GM18909 (cell line): Measurements from ENCODE around the gene SCN3B.
A peak's percentile ranks its signal among the peaks of the same experiment; 100 is the strongest.

Source experiments
- ATAC-seq: cut with Tn5 transposase; IDR thresholded peaks from one replicate; pipeline ENCODE4 v1.9.1; 2021; ENCODE audit warnings: mild to moderate bottlenecking; ENCODE audit not compliant: unreplicated experiment, poor library complexity

Gene SCN3B

DNA sequence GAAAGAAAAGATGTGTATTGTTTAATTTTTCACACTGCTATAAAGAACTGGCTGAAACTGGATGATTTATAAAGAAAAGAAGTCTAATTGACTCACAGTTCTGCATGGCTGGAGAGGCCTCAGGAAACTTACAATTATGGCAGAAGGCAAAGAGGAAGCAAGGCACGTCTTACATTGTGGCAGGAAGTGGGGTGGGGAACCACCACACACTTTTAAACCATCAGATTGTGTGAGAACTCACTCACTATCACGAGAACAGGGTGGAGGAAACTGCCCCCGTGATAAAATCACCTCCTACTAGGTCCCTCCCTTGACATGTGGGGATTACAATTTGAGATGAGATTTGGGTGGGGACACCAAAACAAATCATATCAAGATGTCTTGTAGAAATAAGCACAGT lies 5.5 kb upstream of the SCN3B start:
- peak; percentile 83 for ATAC-seq

DNA sequence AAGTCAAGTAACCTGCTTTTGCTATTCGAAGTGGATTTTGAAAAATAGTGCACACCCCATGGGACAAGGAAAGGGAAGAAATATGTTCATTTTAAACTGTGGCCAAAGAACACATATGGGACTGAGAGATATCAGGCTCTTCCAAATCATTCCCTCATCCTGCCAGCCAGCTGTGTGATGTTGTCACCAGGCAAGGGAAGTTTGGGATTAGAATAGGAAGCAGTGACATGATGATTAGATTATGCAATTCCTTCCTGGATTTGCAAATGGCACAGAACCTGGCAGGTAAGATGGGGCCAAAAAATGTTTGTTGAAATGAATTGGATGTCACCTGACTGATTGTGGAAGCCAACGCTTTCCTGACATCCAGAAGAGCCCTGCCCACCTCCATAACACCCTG lies 4.9 kb upstream of the SCN3B start:
- ATAC-seq, result no peak

DNA sequence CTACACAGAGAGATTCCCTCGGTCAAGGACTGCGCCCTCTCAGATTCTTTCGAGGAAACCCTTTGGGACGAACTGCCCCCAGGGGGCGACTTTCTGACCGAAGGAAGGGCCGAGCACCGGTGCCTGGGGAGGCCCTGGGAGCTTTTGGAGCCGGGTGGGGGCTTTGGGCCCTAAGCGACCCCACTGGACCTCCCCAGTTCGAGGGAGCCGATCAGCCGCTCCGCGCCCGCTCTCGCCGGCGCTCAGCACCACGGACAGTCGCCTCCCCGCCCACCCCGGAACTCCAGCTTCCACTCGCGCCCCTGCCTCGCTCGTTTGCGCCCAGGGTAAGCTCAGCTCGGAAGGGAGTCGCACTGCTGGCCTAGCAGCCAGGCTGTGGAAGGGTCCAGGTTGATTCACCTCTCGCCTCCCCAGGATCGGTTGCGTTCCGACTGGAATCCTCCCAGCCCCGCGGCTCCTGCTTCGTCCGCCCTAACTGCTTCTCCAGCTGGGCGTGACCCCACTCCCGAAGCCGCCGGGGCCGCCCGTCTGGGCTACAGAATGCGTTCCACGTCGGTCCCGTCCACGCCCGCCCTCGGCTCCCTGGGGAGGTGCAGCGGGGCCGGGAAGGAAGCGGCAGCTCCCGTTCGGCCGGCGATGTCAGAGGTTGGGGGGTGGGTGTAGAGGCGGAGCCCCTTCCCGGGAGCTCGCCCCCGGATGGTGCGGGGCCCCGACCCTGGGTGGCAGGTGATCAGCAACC lies 428 bp downstream of the SCN3B start:
- ATAC-seq, result no peak

DNA sequence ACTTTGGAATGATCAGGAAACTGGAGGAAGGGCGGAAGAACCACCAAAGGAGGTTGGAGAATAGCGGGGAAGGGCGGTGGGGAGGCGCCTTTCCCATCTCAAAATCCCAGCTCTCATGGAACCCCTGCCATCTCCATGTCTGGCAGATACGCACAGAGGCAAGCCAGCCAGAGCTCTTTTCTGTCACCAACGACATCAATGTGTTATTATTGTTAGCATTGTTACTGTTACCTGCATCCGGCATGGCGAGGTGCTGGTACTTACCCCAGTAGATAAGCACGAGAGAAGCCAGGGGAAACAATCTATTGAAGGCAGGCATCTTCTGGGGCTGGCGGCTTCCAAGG lies 969 bp downstream of the SCN3B start:
- no peak for ATAC-seq

DNA sequence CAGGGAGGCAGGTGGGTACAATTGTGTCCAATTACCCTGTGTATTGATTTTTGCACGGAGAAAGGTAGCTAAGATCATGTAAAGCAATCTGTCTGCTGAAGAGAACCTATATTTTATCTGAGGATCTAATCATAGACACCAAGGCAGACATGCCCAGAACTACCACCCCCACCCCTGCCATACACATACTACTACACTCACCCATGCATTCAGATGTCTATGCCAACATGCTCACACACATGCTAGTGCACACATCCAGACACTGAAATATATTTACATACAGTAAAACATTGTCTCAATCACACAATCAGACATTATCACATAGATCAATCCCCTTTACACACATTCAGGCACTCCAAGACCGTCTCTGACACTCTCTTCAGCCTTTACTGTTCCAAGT lies 1.8 kb downstream of the SCN3B start:
- no peak for ATAC-seq

DNA sequence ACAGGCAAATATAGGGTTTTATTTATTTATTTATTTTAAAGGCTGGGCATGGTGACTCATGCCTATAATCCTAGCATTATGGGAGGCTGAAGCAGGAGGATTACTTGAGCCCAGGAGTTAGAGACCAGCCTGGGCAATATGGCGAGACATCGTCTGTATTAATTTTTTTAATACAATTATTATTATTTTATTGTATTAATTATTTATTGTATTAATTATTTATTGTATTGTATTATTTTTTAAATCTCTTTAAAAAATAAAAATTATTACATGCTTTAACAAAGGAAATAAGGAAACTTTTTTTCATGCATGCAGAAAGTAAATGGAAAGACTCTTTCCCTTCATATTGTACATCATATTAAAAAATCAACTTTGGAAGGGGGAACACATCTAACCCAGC lies 3.5 kb downstream of the SCN3B start:
- no peak for ATAC-seq

DNA sequence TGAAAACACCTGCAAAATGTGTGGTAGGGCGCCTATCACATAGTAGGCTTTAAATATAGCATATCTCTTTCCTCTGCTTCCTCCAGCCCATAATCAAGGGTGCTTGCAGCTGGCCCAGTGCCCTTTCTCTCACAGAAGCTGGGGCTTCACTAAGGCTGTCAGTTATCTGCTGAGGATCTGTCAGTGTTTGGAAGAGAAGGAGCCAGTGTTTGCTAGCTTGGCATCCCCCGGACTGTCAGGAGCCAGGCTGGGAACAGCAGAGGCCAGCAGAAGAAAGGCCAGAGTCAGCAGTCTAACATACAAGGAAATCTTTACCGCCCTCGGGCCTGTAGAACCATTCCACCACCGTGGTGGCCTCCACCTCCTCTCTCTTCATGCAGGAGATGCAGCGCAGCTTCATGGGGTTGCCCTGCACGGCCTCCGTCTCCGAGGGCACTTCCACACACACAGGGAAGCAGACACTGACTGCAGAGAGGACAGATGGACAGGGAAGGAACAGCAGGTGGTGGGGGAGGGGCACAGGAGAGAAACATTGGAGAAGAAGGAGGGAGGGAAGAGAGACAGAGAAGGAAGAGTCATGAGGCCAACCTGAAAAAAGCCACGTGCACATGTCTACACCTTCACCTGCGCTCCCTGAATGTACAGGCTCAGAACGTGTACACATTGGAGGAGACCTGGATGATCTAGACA lies 9.0 kb downstream of the SCN3B start:
- no peak for ATAC-seq

DNA sequence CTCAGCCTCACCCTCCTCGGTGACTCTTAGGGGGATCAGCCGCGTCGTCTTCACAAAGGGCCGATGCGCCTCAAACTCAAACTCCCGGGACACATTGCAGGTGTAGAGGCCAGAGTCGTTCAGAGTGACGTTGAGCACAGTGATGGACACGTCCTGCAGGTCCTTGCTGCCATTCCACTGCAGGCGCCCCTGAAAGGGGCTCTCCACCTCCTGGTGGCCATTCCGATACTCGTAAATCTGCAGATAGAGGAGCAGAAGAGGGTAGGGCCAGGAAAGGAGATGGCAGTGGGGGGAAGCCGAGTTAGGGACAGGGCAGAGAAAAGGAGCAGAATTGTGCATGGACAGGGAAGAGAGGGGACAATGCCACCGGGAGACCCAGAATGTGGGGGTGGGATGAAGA lies 12.0 kb downstream of the SCN3B start:
- ATAC-seq, result no peak

DNA sequence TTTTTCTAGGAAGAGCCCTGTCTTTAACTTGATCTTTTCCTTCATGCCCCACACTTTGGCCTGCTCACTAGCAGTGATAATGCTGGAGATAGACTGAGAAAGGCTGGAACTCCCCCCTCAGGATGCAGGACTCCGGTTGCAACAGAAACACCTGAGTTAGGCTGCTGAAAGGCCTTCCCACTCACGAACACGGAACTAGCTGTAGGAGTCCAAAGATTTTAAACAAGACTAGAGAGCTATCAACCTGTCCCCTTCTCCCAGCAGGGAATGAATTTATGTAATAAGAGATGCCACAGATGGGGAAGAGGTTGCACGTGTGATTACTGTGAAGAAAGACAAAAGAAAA lies 13.0 kb downstream of the SCN3B start:
- ATAC-seq, result no peak

DNA sequence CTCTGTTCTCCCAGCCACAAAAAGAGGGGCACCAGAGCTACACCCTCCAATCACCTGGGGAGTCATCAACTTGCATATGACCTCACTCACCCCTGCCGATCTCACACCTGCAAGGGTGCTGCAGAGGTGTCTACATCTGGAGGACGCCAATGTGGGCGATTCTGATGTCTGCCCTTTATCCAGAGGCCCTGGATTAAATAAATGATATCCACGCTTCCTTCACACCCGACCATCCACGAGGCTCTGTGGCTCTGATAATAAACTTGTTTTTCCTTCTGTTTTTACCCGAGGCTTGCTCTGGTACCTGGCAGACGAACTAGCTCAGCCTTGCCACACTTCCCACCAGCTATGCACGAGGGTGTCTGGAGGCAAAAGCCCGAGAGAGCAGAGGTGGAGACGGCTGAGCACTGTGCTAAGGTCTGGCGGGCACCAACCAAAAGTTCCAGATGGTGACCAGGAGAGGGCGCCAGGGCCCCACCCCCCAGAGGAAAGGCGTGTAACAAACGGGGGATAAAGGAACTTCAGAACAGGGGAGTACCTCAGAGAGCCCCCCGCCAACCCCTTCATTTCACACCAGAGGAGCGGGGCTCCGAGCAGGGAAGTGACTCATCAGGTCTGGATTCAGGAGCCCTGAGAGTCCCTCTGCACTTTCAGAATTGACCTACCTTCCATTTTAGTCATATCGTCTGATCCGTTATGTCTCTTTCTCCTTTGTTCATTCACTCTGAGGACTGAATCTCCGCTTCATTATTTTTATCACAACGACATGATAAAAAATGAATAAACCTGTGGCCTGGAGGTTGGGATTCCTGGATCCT lies 13.5 kb downstream of the SCN3B start:
- peak; percentile 68 for ATAC-seq

DNA sequence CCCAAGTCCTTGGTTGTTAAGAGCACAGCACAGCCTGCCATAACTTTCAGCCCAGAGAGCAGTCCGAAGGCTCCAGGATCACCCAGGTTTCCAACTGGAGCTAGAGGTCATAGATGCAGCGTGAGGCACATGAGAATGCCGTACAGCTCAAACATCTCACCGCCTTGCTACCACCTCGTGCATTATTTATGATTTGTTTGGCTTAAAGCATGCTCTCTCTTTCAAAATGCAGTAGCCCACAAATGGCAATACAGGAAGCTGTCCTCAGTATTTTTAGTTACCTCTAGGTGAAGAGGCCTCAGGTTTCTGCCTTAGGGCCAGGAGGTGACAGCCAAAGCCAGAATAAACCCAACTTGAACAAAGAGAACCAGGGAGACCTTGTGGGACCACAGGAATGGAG lies 14.4 kb downstream of the SCN3B start:
- ATAC-seq, result no peak

DNA sequence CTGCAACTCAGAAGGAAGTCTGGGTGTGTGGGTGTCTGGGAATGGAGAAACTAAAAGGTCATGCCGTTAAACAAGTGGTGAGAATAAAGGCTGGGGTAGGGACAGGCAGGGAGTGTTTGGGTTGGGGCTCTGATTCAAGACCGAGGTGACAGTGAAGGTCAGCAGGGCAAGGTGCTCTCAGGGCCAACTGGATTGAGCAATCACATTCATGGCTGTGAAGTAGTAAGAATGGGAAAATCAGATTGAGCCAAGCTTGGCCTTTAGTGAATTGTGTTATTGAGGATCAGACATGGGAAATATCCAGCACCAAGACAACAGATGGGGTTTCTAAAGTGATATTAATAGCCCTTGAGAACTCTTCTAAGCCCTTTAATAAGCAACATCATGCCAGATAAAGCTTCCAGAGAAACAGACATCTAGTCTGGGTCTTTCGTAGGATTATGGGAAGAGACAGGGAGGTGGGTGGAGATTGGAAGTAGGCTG lies 24.3 kb downstream of the SCN3B start:
- no peak for ATAC-seq

DNA sequence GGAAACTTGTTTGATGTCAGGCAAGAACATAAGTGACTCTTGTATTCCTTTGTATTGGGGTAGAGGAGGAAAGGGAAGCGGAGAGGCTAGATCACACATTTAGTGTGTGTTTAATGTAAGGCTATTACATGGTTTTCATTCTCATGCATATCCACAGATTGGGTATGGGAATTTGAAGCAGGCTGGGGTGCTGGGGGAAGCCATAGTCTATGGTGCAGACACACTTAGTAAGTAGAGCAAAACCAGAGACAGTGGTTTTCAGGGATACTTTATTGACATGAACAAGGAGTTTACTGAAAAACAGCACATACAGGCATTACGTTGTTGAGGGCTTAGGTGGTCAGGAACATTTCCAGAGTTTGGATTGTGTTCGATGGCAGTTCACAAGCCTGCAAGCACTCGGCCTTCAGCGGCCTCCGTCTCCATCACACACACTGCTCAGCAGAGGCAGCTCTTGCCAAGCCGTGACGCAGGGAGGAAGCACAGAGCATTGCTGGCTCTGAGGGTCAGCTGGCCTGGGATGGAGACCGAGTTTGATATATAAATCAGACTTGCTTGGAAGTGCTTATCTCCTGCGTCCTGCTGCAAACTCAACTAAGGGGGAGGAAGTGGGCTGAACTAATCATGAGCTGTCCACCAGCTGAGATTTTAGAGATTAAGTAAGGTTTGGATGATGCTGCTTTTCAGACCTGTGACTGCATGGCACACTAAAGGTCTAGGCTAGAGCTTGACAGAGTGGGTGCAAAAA lies 25.3 kb downstream of the SCN3B start:
- ATAC-seq, result no peak

DNA sequence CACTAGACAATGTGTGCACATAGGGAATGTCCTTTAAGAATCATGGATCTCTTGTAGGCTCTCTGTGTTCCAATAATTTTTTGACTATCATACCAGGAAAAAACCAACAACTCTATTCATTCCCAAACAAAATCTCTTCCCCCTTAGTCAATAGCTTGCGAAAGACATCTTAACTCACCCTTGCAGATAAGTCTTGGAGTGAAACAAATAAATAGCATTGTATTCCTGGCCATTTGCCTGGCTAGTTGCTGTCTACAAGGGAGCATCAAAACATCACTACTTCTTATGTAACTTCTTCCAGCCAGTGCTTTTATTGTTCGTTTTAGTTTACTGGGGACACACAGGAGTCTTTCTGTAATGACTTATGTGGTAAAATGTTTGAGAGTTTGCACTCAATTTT lies 29.4 kb downstream of the SCN3B start:
- ATAC-seq, result no peak

DNA sequence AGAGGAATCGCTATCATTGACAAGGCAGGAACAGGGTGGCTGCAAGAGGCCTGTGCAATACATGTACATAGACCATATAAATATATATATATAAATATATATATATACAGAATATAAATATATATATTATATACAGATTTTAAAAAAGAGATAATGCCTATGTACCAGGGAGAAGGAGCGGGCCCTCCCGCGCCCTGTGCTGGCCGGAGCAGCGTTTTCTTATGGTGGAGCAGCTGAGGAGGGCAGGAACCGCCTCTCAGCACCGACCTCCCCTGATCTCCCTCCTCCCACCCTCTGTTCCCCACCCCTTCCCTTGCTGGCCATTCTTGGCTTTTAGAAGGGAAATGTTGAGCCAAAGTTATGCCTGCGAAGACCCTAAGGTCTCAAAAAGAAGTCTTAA lies 31.8 kb downstream of the SCN3B start:
- ATAC-seq, result no peak

DNA sequence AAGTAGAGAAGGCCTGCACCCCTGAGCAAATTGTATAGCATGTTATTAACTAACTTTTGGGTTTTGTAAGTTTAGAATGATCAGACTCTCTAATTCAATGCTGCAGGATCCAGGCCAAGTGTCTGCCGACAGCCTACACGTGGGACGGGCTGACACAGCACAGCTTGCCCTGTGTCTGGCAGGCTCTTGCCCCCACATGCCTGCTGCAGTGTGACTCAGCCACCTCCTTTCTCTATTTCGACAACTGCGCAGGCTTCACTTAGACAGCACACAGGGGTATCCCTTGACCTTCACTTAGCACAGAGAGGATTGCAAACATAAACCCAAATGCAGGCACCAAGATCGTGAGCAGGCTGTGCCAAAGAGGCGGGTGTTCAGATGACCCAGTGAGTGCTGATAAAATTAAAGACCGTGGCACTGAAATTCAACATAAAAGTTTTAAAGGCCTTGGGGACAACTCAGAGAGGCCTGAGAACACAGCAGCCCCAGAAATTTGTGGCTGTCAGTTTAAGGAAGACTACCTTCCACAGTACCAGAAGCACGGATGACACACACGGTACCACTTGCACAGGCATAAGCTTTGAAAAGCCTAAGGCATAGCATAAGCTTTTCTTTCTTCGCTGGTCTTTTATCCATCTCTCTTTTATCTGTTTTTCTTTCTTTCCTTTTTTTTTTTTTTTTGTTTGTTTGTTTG lies 37.8 kb downstream of the SCN3B start:
- no peak for ATAC-seq

DNA sequence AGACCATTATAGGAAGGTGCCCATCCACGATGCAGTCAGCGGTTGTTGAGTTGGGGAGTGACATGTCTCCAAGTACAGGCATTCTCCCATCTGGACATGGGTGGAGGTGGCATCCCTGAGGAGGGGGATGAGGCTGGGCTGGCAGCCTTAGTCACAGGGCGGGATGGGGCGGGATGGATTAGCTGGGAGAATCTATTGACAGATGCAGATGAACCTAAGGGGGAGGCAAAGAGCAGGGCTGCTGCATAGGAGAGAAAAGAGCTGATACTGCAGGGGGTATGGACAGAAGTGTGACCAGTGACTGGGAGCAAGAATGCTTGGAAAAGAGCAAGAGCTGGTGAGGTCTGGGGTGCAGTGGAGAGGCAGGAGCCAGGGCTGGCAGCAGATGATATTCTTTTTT lies 42.7 kb downstream of the SCN3B start:
- ATAC-seq, result no peak

DNA sequence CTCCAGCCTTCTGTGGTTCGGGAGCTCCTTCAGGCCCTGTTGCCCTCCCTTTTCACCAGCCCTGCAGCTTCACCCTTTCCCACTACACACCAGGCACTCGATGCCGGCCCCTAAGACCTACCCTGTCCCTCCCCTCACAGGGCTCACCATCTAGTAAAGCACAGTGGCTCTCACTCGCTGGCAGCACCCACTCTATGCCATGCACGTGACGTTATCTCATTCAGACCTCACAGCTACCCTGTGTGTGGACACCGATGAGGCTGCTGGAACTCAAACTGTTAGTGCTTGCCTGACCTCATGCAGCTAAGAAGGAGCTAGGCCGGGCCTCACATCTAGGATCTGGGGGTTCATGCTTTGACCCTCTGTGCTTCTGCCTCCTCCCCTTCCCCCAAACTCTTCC lies 45.5 kb downstream of the SCN3B start:
- ATAC-seq, result no peak

DNA sequence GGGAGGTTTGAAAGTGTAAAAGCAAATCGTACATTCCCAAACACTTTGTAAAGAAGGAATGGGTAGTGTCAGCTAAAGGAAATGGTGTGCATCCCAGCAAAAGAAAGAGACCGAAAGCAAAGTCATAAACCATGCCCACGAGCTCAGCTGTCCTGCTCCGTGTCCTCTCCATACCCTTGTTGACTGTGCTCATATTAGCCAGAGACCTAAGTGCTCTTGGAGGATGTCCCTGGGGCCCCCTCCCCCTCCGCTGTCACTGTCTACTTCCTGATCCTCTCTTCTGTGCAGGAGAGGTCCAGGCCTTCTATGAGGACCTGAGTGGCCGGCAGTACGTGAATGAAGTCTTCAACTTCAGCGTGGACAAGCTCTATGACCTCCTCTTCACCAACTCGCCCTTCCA lies 46.1 kb downstream of the SCN3B start:
- ATAC-seq, result no peak

DNA sequence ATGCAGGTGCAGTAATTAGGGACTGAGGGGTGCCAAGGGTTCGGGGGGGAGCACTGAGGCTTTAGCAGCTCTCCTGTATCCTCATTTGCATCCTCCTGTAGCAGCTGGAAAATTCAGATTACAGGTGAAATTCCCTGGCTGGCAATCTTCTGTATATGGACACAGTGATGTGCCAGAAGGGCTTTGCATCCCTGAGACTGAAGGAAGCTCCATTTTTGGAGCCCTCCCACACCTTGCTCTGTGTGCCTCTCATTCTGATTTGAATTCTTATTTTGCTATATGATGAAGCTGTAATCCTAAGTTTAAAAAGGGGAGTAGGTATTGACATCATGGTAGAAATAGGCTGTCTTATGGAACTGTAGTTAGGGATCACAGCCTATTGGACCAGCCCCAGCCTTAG lies 46.6 kb downstream of the SCN3B start:
- ATAC-seq, result no peak
